Smooth muscle cell (in vitro differentiated cells): ENCODE measurements around the gene PCDHGC3. TPM values are rescaled to one million over a fixed set of nuclear protein-coding genes. Genes with fewer than 3 reads are reported as not detected.

Experiments used
- DNase-seq: peaks from one replicate; lab custom pipeline; 2025; ENCODE audit not compliant: unreplicated experiment; lab: John Stamatoyannopoulos, UW
- H2AFZ ChIP-seq: fragments of 200-600 bp; sonication (generic); 2 replicates; pipeline ENCODE4 v1.6.0; 2016; ENCODE audit warnings: antibody characterized with exemption, low read depth, mild to moderate bottlenecking
- H3F3A ChIP-seq: fragments of 200-600 bp; sonication (generic); 2 replicates; pipeline ENCODE4 v1.6.0; 2017; ENCODE audit warnings: antibody characterized with exemption, low read depth
- H3K27ac ChIP-seq: fragments of 200-600 bp; sonication (generic); 2 replicates; pipeline ENCODE4 v1.5.1; 2016; ENCODE audit warnings: low read depth, mild to moderate bottlenecking
- H3K27me3 ChIP-seq: fragments of 200-600 bp; sonication (generic); 2 replicates; pipeline ENCODE4 v1.6.1; 2016; ENCODE audit warnings: low read depth, mild to moderate bottlenecking
- H3K36me3 ChIP-seq: fragments of 200-600 bp; sonication (generic); 2 replicates; pipeline ENCODE4 v1.5.1; 2016; ENCODE audit warnings: low read depth
- H3K4me1 ChIP-seq: fragments of 200-600 bp; sonication (generic); 2 replicates; pipeline ENCODE4 v1.5.1; 2016; ENCODE audit warnings: low read depth
- H3K4me2 ChIP-seq: fragments of 200-600 bp; sonication (generic); 2 replicates; pipeline ENCODE4 v1.6.0; 2016; ENCODE audit warnings: mild to moderate bottlenecking
- H3K4me3 ChIP-seq: fragments of 200-600 bp; sonication (generic); 2 replicates; pipeline ENCODE4 v1.5.1; 2016; ENCODE audit warnings: mild to moderate bottlenecking
- H3K79me2 ChIP-seq: fragments of 200-600 bp; sonication (generic); 2 replicates; pipeline ENCODE4 v1.6.0; 2016; ENCODE audit warnings: low read depth, mild to moderate bottlenecking
- H3K9ac ChIP-seq: fragments of 200-600 bp; sonication (generic); 2 replicates; pipeline ENCODE4 v1.6.0; 2016; ENCODE audit warnings: low read depth
- H3K9me3 ChIP-seq: fragments of 200-600 bp; sonication (generic); replicated peaks from 2 replicates; pipeline ENCODE4 v1.5.1; 2016; ENCODE audit warnings: low read depth
- H4K20me1 ChIP-seq: fragments of 200-600 bp; sonication (generic); 2 replicates; pipeline ENCODE4 v1.6.0; 2016; ENCODE audit warnings: low read depth
- WGBS: methylation state at CpG from one replicate; pipeline ENCODE4 v1.1.7; 2016; ENCODE audit warnings: low lambda C conversion rate; 5-methylcytosine and 5-hydroxymethylcytosine counted together
- polyA plus RNA-seq: library from polyadenylated mRNA; unstranded; fragments of >200 nt; fragmentation: Nextera tagmentation; extraction: Ambion mirVana; gene quantifications from 2 replicates; pipeline ENCODE4 v1.2.1, GENCODE V29; 2016
- total RNA-seq: library from RNA; depleted of rRNA; stranded (reverse); fragments of >200 nt; gene quantifications from 2 replicates; pipeline ENCODE4 v1.2.3, GENCODE V29; 2014
- TF ChIP-seq, protein P1 (sequence below): fragments of 200-600 bp; sonication (generic); IDR thresholded peaks from 2 replicates; pipeline ENCODE4 v1.5.1; 2017; ENCODE audit warnings: borderline replicate concordance, mild to moderate bottlenecking, antibody characterized with exemption; ENCODE audit not compliant: insufficient read depth, poor library complexity, severe bottlenecking

PCDHGC3 gene
- total and polyA plus RNA-seq, 2 experiments from 2014 or later, result 50.3 to 111 TPM

DNA sequence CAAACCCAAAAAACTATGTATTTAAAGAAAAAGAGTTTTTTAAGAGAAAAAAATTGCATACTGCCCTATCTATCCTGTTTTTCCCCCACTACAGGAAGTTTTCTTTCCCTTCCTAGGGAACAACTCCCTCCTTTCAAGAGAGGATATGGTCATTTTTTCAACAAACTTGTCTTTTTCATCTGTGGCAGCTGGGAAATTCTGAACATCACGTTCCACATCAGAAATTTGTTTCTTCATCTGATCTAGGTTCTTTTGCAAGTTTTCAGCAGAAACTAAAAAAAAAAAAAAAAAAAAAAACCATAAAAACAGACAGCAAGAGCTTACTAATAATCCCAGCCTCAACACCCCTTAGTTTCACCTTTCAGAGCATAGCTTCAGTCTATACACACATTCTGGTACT is 51.7 kb downstream of the PCDHGC3 start:
- TF ChIP-seq, protein P1, sequence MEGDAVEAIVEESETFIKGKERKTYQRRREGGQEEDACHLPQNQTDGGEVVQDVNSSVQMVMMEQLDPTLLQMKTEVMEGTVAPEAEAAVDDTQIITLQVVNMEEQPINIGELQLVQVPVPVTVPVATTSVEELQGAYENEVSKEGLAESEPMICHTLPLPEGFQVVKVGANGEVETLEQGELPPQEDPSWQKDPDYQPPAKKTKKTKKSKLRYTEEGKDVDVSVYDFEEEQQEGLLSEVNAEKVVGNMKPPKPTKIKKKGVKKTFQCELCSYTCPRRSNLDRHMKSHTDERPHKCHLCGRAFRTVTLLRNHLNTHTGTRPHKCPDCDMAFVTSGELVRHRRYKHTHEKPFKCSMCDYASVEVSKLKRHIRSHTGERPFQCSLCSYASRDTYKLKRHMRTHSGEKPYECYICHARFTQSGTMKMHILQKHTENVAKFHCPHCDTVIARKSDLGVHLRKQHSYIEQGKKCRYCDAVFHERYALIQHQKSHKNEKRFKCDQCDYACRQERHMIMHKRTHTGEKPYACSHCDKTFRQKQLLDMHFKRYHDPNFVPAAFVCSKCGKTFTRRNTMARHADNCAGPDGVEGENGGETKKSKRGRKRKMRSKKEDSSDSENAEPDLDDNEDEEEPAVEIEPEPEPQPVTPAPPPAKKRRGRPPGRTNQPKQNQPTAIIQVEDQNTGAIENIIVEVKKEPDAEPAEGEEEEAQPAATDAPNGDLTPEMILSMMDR, result no peak
- Histone ChIP-seq H3K36me3 (no peaks in the 10 kb centered on the region), H3F3A (peaks cover 38% of the 10 kb centered on the region), H4K20me1 (no peaks in the 10 kb centered on the region), H3K9me3 (no peaks in the 10 kb centered on the region), H3K79me2 (peaks cover 9% of the 10 kb centered on the region), H3K27me3 (no peaks in the 10 kb centered on the region), H3K9ac (no peak overlapping the region), H3K4me3 (no peak overlapping the region), H3K4me1 (peaks cover 19% of the 10 kb centered on the region), H3K4me2 (no peak overlapping the region), H3K27ac (no peak overlapping the region), H2AFZ (no peak overlapping the region)
- no peak for DNase-seq
- 71% methylated on average over 1 of the region's 1 CpG for WGBS

Other genes with a start within 250 kb of the PCDHGC3 start
- gene PCDHB15, start 230.6 kb upstream of the PCDHGC3 start, total RNA-seq, result 3.9 and 4.2 TPM in 2 replicates
- gene PCDHB15, start 230.6 kb upstream of the PCDHGC3 start, polyA plus RNA-seq, result 1.8 and 2.1 TPM in 2 replicates
- gene SLC25A2, start 171.9 kb upstream of the PCDHGC3 start, total RNA-seq, result not detected in 2 replicates
- gene SLC25A2, start 171.9 kb upstream of the PCDHGC3 start, polyA plus RNA-seq, result 0.15 TPM in 1 of 2 replicates, not detected in the other
- gene TAF7, start 155.2 kb upstream of the PCDHGC3 start, total RNA-seq, result 83.0 and 94.5 TPM in 2 replicates
- gene TAF7, start 155.2 kb upstream of the PCDHGC3 start, polyA plus RNA-seq, result 85.9 and 105 TPM in 2 replicates
- gene PCDHGA1, start 145.5 kb upstream of the PCDHGC3 start, total RNA-seq, result 0.58 and 0.63 TPM in 2 replicates
- gene PCDHGA1, start 145.5 kb upstream of the PCDHGC3 start, polyA plus RNA-seq, result 0.05 TPM in 1 of 2 replicates, not detected in the other
- 0.04 TPM in 1 of 2 replicates, not detected in the other for gene PCDHGA2, start 137.2 kb upstream of the PCDHGC3 start, total RNA-seq
- not detected in 2 replicates for gene PCDHGA2, start 137.2 kb upstream of the PCDHGC3 start, polyA plus RNA-seq
- gene PCDHGA3, start 132.1 kb upstream of the PCDHGC3 start, total RNA-seq, result not detected in 2 replicates
- not detected in 2 replicates for gene PCDHGA3, start 132.1 kb upstream of the PCDHGC3 start, polyA plus RNA-seq
- 0.27 and 0.81 TPM in 2 replicates for gene PCDHGB1, start 125.9 kb upstream of the PCDHGC3 start, total RNA-seq
- 0.40 TPM in 1 of 2 replicates, not detected in the other for gene PCDHGB1, start 125.9 kb upstream of the PCDHGC3 start, polyA plus RNA-seq
- 0.58 and 1.1 TPM in 2 replicates for gene PCDHGA4, start 120.9 kb upstream of the PCDHGC3 start, total RNA-seq
- not detected in 2 replicates for gene PCDHGA4, start 120.9 kb upstream of the PCDHGC3 start, polyA plus RNA-seq
- 0.18 and 1.1 TPM in 2 replicates for gene PCDHGB2, start 116.0 kb upstream of the PCDHGC3 start, total RNA-seq
- gene PCDHGB2, start 116.0 kb upstream of the PCDHGC3 start, polyA plus RNA-seq, result not detected in 2 replicates
- 0.09 and 0.22 TPM in 2 replicates for gene PCDHGA5, start 111.8 kb upstream of the PCDHGC3 start, total RNA-seq
- gene PCDHGA5, start 111.8 kb upstream of the PCDHGC3 start, polyA plus RNA-seq, result 0.13 TPM in 1 of 2 replicates, not detected in the other
- gene PCDHGB3, start 105.7 kb upstream of the PCDHGC3 start, total RNA-seq, result 0.40 TPM in 1 of 2 replicates, not detected in the other
- not detected in 2 replicates for gene PCDHGB3, start 105.7 kb upstream of the PCDHGC3 start, polyA plus RNA-seq
- gene PCDHGA6, start 102.1 kb upstream of the PCDHGC3 start, total RNA-seq, result 0.09 and 0.27 TPM in 2 replicates
- not detected in 2 replicates for gene PCDHGA6, start 102.1 kb upstream of the PCDHGC3 start, polyA plus RNA-seq
- gene PCDHGA7, start 93.2 kb upstream of the PCDHGC3 start, total RNA-seq, result 0.09 and 0.27 TPM in 2 replicates
- not detected in 2 replicates for gene PCDHGA7, start 93.2 kb upstream of the PCDHGC3 start, polyA plus RNA-seq
- 37.1 and 43.1 TPM in 2 replicates for gene PCDHGB4, start 88.3 kb upstream of the PCDHGC3 start, total RNA-seq
- 20.0 and 27.5 TPM in 2 replicates for gene PCDHGB4, start 88.3 kb upstream of the PCDHGC3 start, polyA plus RNA-seq
- 3.2 and 3.3 TPM in 2 replicates for gene PCDHGA8, start 83.3 kb upstream of the PCDHGC3 start, total RNA-seq
- 0.25 and 0.89 TPM in 2 replicates for gene PCDHGA8, start 83.3 kb upstream of the PCDHGC3 start, polyA plus RNA-seq
- gene PCDHGB5, start 78.0 kb upstream of the PCDHGC3 start, total RNA-seq, result 3.2 and 3.3 TPM in 2 replicates
- 0.90 and 4.2 TPM in 2 replicates for gene PCDHGB5, start 78.0 kb upstream of the PCDHGC3 start, polyA plus RNA-seq
- gene PCDHGA9, start 73.2 kb upstream of the PCDHGC3 start, total RNA-seq, result 2.9 and 4.0 TPM in 2 replicates
- gene PCDHGA9, start 73.2 kb upstream of the PCDHGC3 start, polyA plus RNA-seq, result 0.08 and 0.23 TPM in 2 replicates
- gene PCDHGB6, start 67.9 kb upstream of the PCDHGC3 start, total RNA-seq, result 12.4 and 17.1 TPM in 2 replicates
- 9.7 and 12.3 TPM in 2 replicates for gene PCDHGB6, start 67.9 kb upstream of the PCDHGC3 start, polyA plus RNA-seq
- 24.6 and 24.7 TPM in 2 replicates for gene PCDHGA10, start 63.0 kb upstream of the PCDHGC3 start, total RNA-seq
- gene PCDHGA10, start 63.0 kb upstream of the PCDHGC3 start, polyA plus RNA-seq, result 10.9 and 11.1 TPM in 2 replicates
- gene PCDHGB7, start 58.3 kb upstream of the PCDHGC3 start, total RNA-seq, result 25.3 and 37.5 TPM in 2 replicates
- 21.3 and 24.6 TPM in 2 replicates for gene PCDHGB7, start 58.3 kb upstream of the PCDHGC3 start, polyA plus RNA-seq
- 8.7 and 13.2 TPM in 2 replicates for gene PCDHGA11, start 54.9 kb upstream of the PCDHGC3 start, total RNA-seq
- gene PCDHGA11, start 54.9 kb upstream of the PCDHGC3 start, polyA plus RNA-seq, result 7.9 and 8.0 TPM in 2 replicates
- 1.7 and 4.5 TPM in 2 replicates for gene PCDHGA12, start 45.5 kb upstream of the PCDHGC3 start, total RNA-seq
- 0.42 and 0.86 TPM in 2 replicates for gene PCDHGA12, start 45.5 kb upstream of the PCDHGC3 start, polyA plus RNA-seq
- gene PCDHGC4, start 9.1 kb downstream of the PCDHGC3 start, total RNA-seq, result 1.2 and 3.8 TPM in 2 replicates
- 0.12 and 0.16 TPM in 2 replicates for gene PCDHGC4, start 9.1 kb downstream of the PCDHGC3 start, polyA plus RNA-seq
- gene PCDHGC5, start 13.1 kb downstream of the PCDHGC3 start, total RNA-seq, result 1.8 and 3.4 TPM in 2 replicates
- gene PCDHGC5, start 13.1 kb downstream of the PCDHGC3 start, polyA plus RNA-seq, result 1.5 and 3.3 TPM in 2 replicates
- gene DIAPH1, start 143.0 kb downstream of the PCDHGC3 start, total RNA-seq, result 25.2 and 26.7 TPM in 2 replicates
- gene DIAPH1, start 143.0 kb downstream of the PCDHGC3 start, polyA plus RNA-seq, result 15.4 and 34.7 TPM in 2 replicates
- gene HDAC3, start 160.9 kb downstream of the PCDHGC3 start, total RNA-seq, result 47.4 and 50.2 TPM in 2 replicates
- 66.9 and 79.8 TPM in 2 replicates for gene HDAC3, start 160.9 kb downstream of the PCDHGC3 start, polyA plus RNA-seq
- gene RELL2, start 161.0 kb downstream of the PCDHGC3 start, total RNA-seq, result 2.6 and 4.2 TPM in 2 replicates
- gene RELL2, start 161.0 kb downstream of the PCDHGC3 start, polyA plus RNA-seq, result 7.4 and 8.7 TPM in 2 replicates
- gene FCHSD1, start 175.5 kb downstream of the PCDHGC3 start, total RNA-seq, result 15.6 and 16.4 TPM in 2 replicates
- gene FCHSD1, start 175.5 kb downstream of the PCDHGC3 start, polyA plus RNA-seq, result 15.7 and 35.8 TPM in 2 replicates
- gene ARAP3, start 206.3 kb downstream of the PCDHGC3 start, total RNA-seq, result 4.7 and 9.4 TPM in 2 replicates
- 11.1 and 12.9 TPM in 2 replicates for gene ARAP3, start 206.3 kb downstream of the PCDHGC3 start, polyA plus RNA-seq